ENCODE results near the gene KICS2. TPM values are rescaled to one million over a fixed set of nuclear protein-coding genes. Genes with fewer than 3 reads are reported as not detected.
A peak's percentile ranks its signal among the peaks of the same experiment; 100 is the strongest.

Gene KICS2
- total RNA-seq, result 10 to 100 TPM; 15.1 to 16.6 TPM

GRCh38 chr12:64222009-64222765 is at the start of gene KICS2:
Gene KICS2 (minus strand): TSS chr12:64222296. CDS start chr12:64222237, 59 bp downstream.
- H3K4me3 Mint-ChIP-seq, result peak within 1 kb of the TSS; percentile 92
- no peaks in the 10 kb centered on the region for H3K9me3 Mint-ChIP-seq (ENCODE audit: low read depth)
- ChIA-PET CTCF (interaction anchor here (0.6 to 1.4 kb wide), 4 partner anchors 74 to 936 kb away, joined by 3 to 6 read pairs (median 4); partner anchors contain the start of gene SRGAP1), POLR2A (interaction anchor here (0.6 kb wide), 1 partner anchor 386 kb away, joined by 11 read pairs; no protein-coding TSS in a partner anchor)
- DNase-seq (peak; percentile 95), ATAC-seq (peak; percentile 92)
- intact Hi-C loops (cut with DNase I, micrococcal nuclease), result loop anchor here (1.0 to 5.0 kb wide), 7 partner anchors 182 to 1960 kb away; partner anchors contain the start of genes XPOT (in 2 of the 2), GNS (in 1 of the 2), RASSF3 (in 1 of the 2) and SRGAP1 (in 1 of the 2)
- H3K27ac Mint-ChIP-seq, result peak within 1 kb of the TSS; percentile 96
- peaks cover 4% of the 10 kb centered on the region for H3K27me3 Mint-ChIP-seq
- H3K4me1 Mint-ChIP-seq, result peaks cover 30% of the 10 kb centered on the region
- H3K36me3 Mint-ChIP-seq (ENCODE audit: low read depth), result peaks cover 3% of the 10 kb centered on the region

GRCh38 chr12:64270411-64270810 is 48.3 kb upstream of the KICS2 start:
- POLR2A ChIA-PET, result no interaction called here

GRCh38 chr12:64269161-64269560 is 47.1 kb upstream of the KICS2 start:
- H3K4me3 Mint-ChIP-seq, result no peak overlapping the region
- H3K36me3 Mint-ChIP-seq (ENCODE audit: low read depth), result no peaks in the 10 kb centered on the region
- ChIA-PET POLR2A (no interaction called here), CTCF (interaction anchor here (0.6 to 1.2 kb wide), 2 partner anchors 11 to 742 kb away, joined by 3 read pairs; no protein-coding TSS in a partner anchor)
- intact Hi-C loops (cut with DNase I, micrococcal nuclease), result no loop called here
- H3K27ac Mint-ChIP-seq, result no peak overlapping the region
- peaks cover 3% of the 10 kb centered on the region for H3K27me3 Mint-ChIP-seq
- H3K4me1 Mint-ChIP-seq, result no peaks in the 10 kb centered on the region
- no peaks in the 10 kb centered on the region for H3K9me3 Mint-ChIP-seq (ENCODE audit: low read depth)
- DNase-seq (no peak), ATAC-seq (no peak)

More at GRCh38 chr12:64270411-64270810, 48.3 kb upstream of the KICS2 start:
- DNase-seq, result no peak
- intact Hi-C loops (cut with DNase I, micrococcal nuclease), result no loop called here
- H3K4me1 Mint-ChIP-seq, result no peaks in the 10 kb centered on the region
- H3K27me3 Mint-ChIP-seq, result peaks cover 3% of the 10 kb centered on the region
- H3K9me3 Mint-ChIP-seq (ENCODE audit: low read depth), result no peaks in the 10 kb centered on the region
- CTCF ChIA-PET, result no interaction called here
- no peak overlapping the region for H3K4me3 Mint-ChIP-seq
- no peak for ATAC-seq
- no peak overlapping the region for H3K27ac Mint-ChIP-seq
- H3K36me3 Mint-ChIP-seq (ENCODE audit: low read depth), result no peaks in the 10 kb centered on the region

- ChIA-PET CTCF (interaction anchor here (0.6 to 1.2 kb wide), 3 partner anchors 10 to 741 kb away, joined by 3 read pairs; no protein-coding TSS in a partner anchor), POLR2A (no interaction called here)
- no peaks in the 10 kb centered on the region for H3K4me1 Mint-ChIP-seq
- ATAC-seq, result no peak
- no peak overlapping the region for H3K4me3 Mint-ChIP-seq
- no peaks in the 10 kb centered on the region for H3K36me3 Mint-ChIP-seq (ENCODE audit: low read depth)
- no peak for DNase-seq
- peaks cover 3% of the 10 kb centered on the region for H3K27me3 Mint-ChIP-seq
- H3K27ac Mint-ChIP-seq, result no peak overlapping the region
- no peaks in the 10 kb centered on the region for H3K9me3 Mint-ChIP-seq (ENCODE audit: low read depth)
- intact Hi-C loops (cut with DNase I, micrococcal nuclease), result no loop called here
Observed at GRCh38 chr12:64268409-64268808, 46.3 kb upstream of the KICS2 start.

- no peaks in the 10 kb centered on the region for H3K9me3 Mint-ChIP-seq (ENCODE audit: low read depth)
- ChIA-PET POLR2A (no interaction called here), CTCF (interaction anchor here (1.1 kb wide), 1 partner anchor 9 kb away, joined by 3 read pairs; no protein-coding TSS in a partner anchor)
- H3K4me1 Mint-ChIP-seq, result no peaks in the 10 kb centered on the region
- H3K27ac Mint-ChIP-seq, result no peak overlapping the region
- no peaks in the 10 kb centered on the region for H3K36me3 Mint-ChIP-seq (ENCODE audit: low read depth)
- ATAC-seq (no peak), DNase-seq (no peak)
- intact Hi-C loops (cut with DNase I, micrococcal nuclease), result no loop called here
- peaks cover 3% of the 10 kb centered on the region for H3K27me3 Mint-ChIP-seq
- no peak overlapping the region for H3K4me3 Mint-ChIP-seq
Observed at GRCh38 chr12:64265839-64266238, 43.7 kb upstream of the KICS2 start.

- intact Hi-C loops (cut with DNase I, micrococcal nuclease), result no loop called here
- Mint-ChIP-seq H3K36me3 (ENCODE audit: low read depth) (no peaks in the 10 kb centered on the region), H3K4me3 (no peak overlapping the region), H3K9me3 (ENCODE audit: low read depth) (no peaks in the 10 kb centered on the region), H3K27me3 (no peaks in the 10 kb centered on the region), H3K27ac (no peak overlapping the region), H3K4me1 (no peaks in the 10 kb centered on the region)
- POLR2A ChIA-PET, result no interaction called here
- no peak for ATAC-seq
- DNase-seq, result no peak
- CTCF ChIA-PET, result interaction anchor here (1.0 to 1.8 kb wide), 2 partner anchors 9 to 425 kb away, joined by 3 read pairs; no protein-coding TSS in a partner anchor
Observed at GRCh38 chr12:64261813-64262212, 39.7 kb upstream of the KICS2 start.

- H3K9me3 Mint-ChIP-seq (ENCODE audit: low read depth), result no peaks in the 10 kb centered on the region
- ATAC-seq (no peak), DNase-seq (no peak)
- POLR2A ChIA-PET, result no interaction called here
- no peaks in the 10 kb centered on the region for H3K27me3 Mint-ChIP-seq
- CTCF ChIA-PET, result interaction anchor here (0.9 to 1.4 kb wide), 3 partner anchors 10 to 415 kb away, joined by 3 to 5 read pairs (median 3); no protein-coding TSS in a partner anchor
- no peaks in the 10 kb centered on the region for H3K36me3 Mint-ChIP-seq (ENCODE audit: low read depth)
- no peaks in the 10 kb centered on the region for H3K4me1 Mint-ChIP-seq
- H3K27ac Mint-ChIP-seq, result no peak overlapping the region
- no peak overlapping the region for H3K4me3 Mint-ChIP-seq
- intact Hi-C loops (cut with DNase I, micrococcal nuclease), result loop anchor here (5.0 to 10.0 kb wide), 3 partner anchors 584 to 1156 kb away; no protein-coding TSS in a partner anchor
Observed at GRCh38 chr12:64258576-64258975, 36.5 kb upstream of the KICS2 start.

- ATAC-seq, result no peak
- Mint-ChIP-seq H3K9me3 (ENCODE audit: low read depth) (no peaks in the 10 kb centered on the region), H3K27ac (no peak overlapping the region), H3K36me3 (ENCODE audit: low read depth) (no peaks in the 10 kb centered on the region), H3K4me1 (no peaks in the 10 kb centered on the region), H3K27me3 (no peaks in the 10 kb centered on the region), H3K4me3 (no peak overlapping the region)
- ChIA-PET POLR2A (no interaction called here), CTCF (interaction anchor here (0.7 to 1.9 kb wide), 12 partner anchors 9 to 429 kb away, joined by 3 to 8 read pairs (median 3); partner anchors contain the start of gene SRGAP1)
- no peak for DNase-seq
- intact Hi-C loops (cut with DNase I, micrococcal nuclease), result loop anchor here (1.0 to 10.0 kb wide), 9 partner anchors 412 to 1154 kb away; partner anchors contain the start of gene SRGAP1 (in 2 of the 2)
Observed at GRCh38 chr12:64256166-64256800, 34.2 kb upstream of the KICS2 start.

GRCh38 chr12:64255249-64255648 is 33.2 kb upstream of the KICS2 start:
- no peak overlapping the region for H3K27ac Mint-ChIP-seq
- DNase-seq (no peak), ATAC-seq (no peak)
- H3K4me1 Mint-ChIP-seq, result no peaks in the 10 kb centered on the region
- POLR2A ChIA-PET, result no interaction called here
- intact Hi-C loops (cut with DNase I, micrococcal nuclease), result loop anchor here (5.0 to 10.0 kb wide), 3 partner anchors 580 to 1153 kb away; no protein-coding TSS in a partner anchor
- no peaks in the 10 kb centered on the region for H3K9me3 Mint-ChIP-seq (ENCODE audit: low read depth)
- CTCF ChIA-PET, result interaction anchor here (0.5 to 1.9 kb wide), 7 partner anchors 249 to 759 kb away, joined by 3 to 8 read pairs (median 3); partner anchors contain the start of gene SRGAP1
- no peaks in the 10 kb centered on the region for H3K27me3 Mint-ChIP-seq
- H3K4me3 Mint-ChIP-seq, result no peak overlapping the region
- no peaks in the 10 kb centered on the region for H3K36me3 Mint-ChIP-seq (ENCODE audit: low read depth)

- no peaks in the 10 kb centered on the region for H3K9me3 Mint-ChIP-seq (ENCODE audit: low read depth)
- no peak for ATAC-seq
- no peak overlapping the region for H3K4me3 Mint-ChIP-seq
- DNase-seq, result no peak
- ChIA-PET CTCF (no interaction called here), POLR2A (no interaction called here)
- no peaks in the 10 kb centered on the region for H3K27me3 Mint-ChIP-seq
- no peaks in the 10 kb centered on the region for H3K36me3 Mint-ChIP-seq (ENCODE audit: low read depth)
- intact Hi-C loops (cut with DNase I, micrococcal nuclease), result loop anchor here in 1 of 2 experiments (10.0 kb wide), 1 partner anchor 579 kb away; no protein-coding TSS in a partner anchor
- H3K4me1 Mint-ChIP-seq, result no peaks in the 10 kb centered on the region
- H3K27ac Mint-ChIP-seq, result no peak overlapping the region
Observed at GRCh38 chr12:64253356-64253755, 31.3 kb upstream of the KICS2 start.

GRCh38 chr12:64252681-64253080 is 30.6 kb upstream of the KICS2 start:
- intact Hi-C loops (cut with DNase I, micrococcal nuclease), result loop anchor here in 1 of 2 experiments (10.0 kb wide), 1 partner anchor 578 kb away; no protein-coding TSS in a partner anchor
- Mint-ChIP-seq H3K27me3 (no peaks in the 10 kb centered on the region), H3K4me1 (no peaks in the 10 kb centered on the region), H3K9me3 (ENCODE audit: low read depth) (no peaks in the 10 kb centered on the region), H3K36me3 (ENCODE audit: low read depth) (no peaks in the 10 kb centered on the region), H3K4me3 (no peak overlapping the region), H3K27ac (no peak overlapping the region)
- DNase-seq (no peak), ATAC-seq (no peak)
- ChIA-PET POLR2A (no interaction called here), CTCF (interaction anchor here (0.6 kb wide), 1 partner anchor 102 kb away, joined by 3 read pairs; no protein-coding TSS in a partner anchor)
